HG03457 (cell line): ENCODE measurements around the gene CDK11A.
A peak's percentile ranks its signal among the peaks of the same experiment; 100 is the strongest.

Source experiments
- ATAC-seq: cut with Tn5 transposase; IDR thresholded peaks from one replicate; pipeline ENCODE4 v1.9.1; 2021; ENCODE audit warnings: moderate number of reproducible peaks; ENCODE audit not compliant: unreplicated experiment

The CDK11A gene

GRCh38 chr1:1724035-1724864, at the start of gene CDK11A:
Gene CDK11A, minus strand, starts transcription at chr1:1724357. Its CDS starts 1,539 bp downstream, at chr1:1722818.
- peak; percentile 77 for ATAC-seq

GRCh38 chr1:1773874-1774273, 49.7 kb upstream of the CDK11A start:
- no peak for ATAC-seq

GRCh38 chr1:1771096-1771495, 46.9 kb upstream of the CDK11A start:
- no peak for ATAC-seq

GRCh38 chr1:1770102-1770501, 45.9 kb upstream of the CDK11A start:
- ATAC-seq: no peak

- no peak for ATAC-seq
Observed at GRCh38 chr1:1768249-1768992, 44.3 kb upstream of the CDK11A start.

- ATAC-seq: no peak
Observed at GRCh38 chr1:1764876-1765470, 40.8 kb upstream of the CDK11A start.

GRCh38 chr1:1763657-1764621, 39.8 kb upstream of the CDK11A start:
- no peak for ATAC-seq

GRCh38 chr1:1761504-1762376, 37.6 kb upstream of the CDK11A start:
- ATAC-seq: no peak

- ATAC-seq: no peak
Observed at GRCh38 chr1:1760715-1761114, 36.6 kb upstream of the CDK11A start.

- ATAC-seq: no peak
Observed at GRCh38 chr1:1760345-1760650, 36.1 kb upstream of the CDK11A start.

- ATAC-seq: no peak
Observed at GRCh38 chr1:1759456-1760344, 35.5 kb upstream of the CDK11A start.

GRCh38 chr1:1758692-1759455, 34.7 kb upstream of the CDK11A start:
- ATAC-seq: no peak

GRCh38 chr1:1758059-1758621, 34.0 kb upstream of the CDK11A start:
- ATAC-seq: no peak

GRCh38 chr1:1757422-1758058, 33.4 kb upstream of the CDK11A start:
- no peak for ATAC-seq

GRCh38 chr1:1756661-1757421, 32.7 kb upstream of the CDK11A start:
- ATAC-seq: no peak

GRCh38 chr1:1755852-1756251, 31.7 kb upstream of the CDK11A start:
- ATAC-seq: no peak

GRCh38 chr1:1755426-1755825, 31.3 kb upstream of the CDK11A start:
- no peak for ATAC-seq
